ENCODE results near the gene KDSR.
"Not testable (repeated sequence)": the region's sequence is repeated elsewhere in the genome, so short reads cannot be mapped to it uniquely, and the experiment has no call there.

KDSR gene

DNA sequence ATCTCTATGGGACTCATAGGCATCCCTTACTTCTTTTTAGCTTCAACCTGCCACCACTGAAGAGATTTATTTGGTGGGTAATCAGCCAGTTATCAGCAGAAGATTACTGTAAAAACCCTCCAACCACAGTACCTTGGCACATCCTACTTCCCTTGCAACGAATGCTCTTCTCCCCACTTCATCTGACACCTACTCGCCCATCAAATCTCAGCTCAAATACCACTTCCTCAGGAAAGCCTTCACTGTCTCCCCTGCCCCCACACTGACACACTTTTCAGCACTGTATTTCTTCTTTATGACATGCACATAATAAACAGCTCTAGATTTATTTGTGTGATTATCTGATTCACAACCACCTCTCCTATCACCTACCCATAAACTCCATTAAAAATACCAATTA is 3.1 kb downstream of the KDSR start:
- no peak for DNase-seq

- not testable (repeated sequence) for DNase-seq
These were observed 3.6 kb downstream of the KDSR start for GRCh38 chr18:63363420-63363819.

GRCh38 chr18:63356272-63356896 is 10.6 kb downstream of the KDSR start:
- no peak for DNase-seq

DNA sequence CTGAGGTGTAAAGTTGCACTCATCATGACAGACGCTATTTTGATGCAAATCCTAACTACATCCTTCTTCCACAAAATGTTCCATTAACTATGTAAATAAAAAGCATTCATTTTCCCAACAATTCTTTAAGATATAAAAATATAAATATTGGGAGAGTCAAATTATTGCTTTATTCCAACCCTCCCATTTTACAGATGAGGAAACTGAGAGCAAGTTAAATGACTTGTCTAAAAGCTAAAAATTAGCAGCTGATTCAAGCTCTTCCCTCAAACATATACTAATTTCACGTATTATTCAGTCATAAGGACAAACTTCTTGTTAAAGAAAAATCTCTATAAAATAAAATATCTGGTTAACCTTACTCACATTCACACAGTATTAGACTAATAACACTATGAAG is 16.8 kb downstream of the KDSR start:
- DNase-seq, result no peak

DNA sequence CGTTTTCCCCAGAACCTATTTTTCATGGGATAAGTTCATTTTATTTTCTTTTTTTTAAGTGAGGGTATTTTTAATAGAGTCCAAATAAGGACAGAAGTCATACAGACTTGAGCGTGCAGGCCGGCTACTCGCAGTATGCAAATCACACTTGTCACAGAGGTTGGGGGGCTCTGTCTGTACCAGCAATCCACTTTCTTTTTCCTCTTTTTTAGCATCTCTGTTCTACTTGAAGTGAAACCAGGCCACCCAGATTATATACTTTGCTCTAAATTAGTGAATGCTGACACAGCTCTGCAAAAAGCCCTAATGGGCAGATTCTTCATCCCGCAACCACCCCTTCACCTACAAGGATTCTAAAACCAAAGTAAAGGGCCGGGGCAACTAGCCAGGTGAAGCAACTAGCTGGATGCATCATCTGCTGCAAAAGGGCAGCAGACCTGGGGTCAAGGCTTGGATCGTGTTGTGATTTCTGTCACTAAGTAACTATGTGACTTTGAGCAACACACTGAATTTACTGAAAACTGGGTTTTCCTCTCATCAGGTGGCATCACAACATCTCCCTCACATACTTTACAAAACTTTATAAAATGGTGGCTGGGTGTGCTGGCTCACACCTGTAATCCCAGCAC is 18.4 kb downstream of the KDSR start:
- DNase-seq, result no peak

- DNase-seq, result no peak
These were observed 20.4 kb downstream of the KDSR start for GRCh38 chr18:63346480-63347183.

DNA sequence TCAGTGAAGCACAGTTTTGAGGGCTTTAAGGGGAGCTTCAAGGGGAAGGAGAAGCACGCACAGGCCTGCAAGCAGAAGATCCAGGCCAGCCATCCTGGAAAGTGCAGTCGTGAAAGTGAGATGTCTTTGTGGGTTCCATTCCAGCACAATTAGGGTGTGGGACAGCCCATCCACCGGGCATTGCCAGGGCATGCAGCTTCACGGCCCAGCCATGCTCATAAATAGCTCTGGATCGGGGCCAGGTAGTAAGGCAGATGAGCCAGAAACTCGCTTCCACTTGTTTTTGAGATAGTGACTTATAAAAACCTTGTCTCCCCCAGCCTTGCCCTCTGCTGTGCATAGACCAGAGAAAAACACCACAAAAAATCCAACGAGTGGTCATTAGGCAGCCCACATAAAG is 21.0 kb downstream of the KDSR start:
- DNase-seq, result no peak

DNA sequence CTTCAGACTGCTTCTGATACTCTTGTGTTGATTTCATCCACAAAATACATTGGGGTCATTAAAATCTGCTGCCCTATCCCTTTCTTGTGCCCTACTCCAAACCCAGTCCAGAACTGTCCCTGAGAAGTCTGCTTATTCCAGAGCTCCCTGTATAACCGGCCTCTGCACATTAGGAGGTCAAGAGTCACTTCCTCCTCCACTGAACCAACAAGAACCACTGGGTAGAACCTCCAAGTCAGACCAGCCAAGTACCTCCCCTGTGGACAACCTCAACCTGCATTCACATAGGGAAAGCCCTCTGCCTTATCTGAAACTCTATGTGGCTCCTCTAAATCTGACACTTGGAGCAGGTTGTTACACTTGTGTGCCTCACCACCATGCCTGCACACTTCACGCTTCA is 22.1 kb downstream of the KDSR start:
- DNase-seq, result no peak

DNA sequence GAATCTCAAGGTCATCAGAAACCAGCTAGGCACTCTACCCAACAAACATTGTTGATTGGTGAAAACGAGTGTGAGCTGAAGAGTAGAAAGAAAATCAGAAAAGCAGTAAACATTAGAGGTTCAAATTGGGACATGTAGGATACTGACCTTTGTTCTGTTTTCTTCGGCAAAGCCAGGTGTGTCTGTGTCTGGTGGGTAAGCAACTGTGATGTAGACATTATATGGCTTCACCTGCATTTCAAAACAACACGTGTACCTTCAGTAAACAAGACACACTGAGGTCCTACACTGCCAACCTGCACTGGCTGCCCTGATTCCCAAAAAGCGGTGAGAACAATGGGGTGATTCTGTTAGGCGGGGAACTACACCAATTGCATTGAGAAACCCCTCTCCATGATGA is 22.7 kb downstream of the KDSR start:
- DNase-seq, result no peak

DNA sequence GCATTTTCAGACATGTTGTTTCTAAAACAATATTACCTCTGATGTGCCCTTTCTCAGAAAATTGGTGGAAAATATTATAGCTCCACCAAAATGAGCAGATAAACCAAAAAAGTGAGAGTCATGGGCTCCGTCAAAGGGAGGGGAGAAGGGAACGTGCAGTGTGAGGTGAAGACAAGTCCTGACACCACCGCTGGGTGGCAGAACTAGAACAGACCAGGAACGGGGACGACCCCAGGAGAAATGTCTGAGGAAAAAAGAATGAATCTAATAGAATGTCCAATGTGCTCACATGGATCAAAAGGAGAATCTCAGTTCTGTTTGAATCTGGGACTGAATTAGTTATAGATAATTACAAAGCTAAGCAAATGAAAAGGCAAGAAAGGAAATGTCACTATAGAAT is 24.8 kb downstream of the KDSR start:
- no peak for DNase-seq

GRCh38 chr18:63339920-63340484 is 27.0 kb downstream of the KDSR start:
- DNase-seq, result peak; percentile 13 to 28

DNA sequence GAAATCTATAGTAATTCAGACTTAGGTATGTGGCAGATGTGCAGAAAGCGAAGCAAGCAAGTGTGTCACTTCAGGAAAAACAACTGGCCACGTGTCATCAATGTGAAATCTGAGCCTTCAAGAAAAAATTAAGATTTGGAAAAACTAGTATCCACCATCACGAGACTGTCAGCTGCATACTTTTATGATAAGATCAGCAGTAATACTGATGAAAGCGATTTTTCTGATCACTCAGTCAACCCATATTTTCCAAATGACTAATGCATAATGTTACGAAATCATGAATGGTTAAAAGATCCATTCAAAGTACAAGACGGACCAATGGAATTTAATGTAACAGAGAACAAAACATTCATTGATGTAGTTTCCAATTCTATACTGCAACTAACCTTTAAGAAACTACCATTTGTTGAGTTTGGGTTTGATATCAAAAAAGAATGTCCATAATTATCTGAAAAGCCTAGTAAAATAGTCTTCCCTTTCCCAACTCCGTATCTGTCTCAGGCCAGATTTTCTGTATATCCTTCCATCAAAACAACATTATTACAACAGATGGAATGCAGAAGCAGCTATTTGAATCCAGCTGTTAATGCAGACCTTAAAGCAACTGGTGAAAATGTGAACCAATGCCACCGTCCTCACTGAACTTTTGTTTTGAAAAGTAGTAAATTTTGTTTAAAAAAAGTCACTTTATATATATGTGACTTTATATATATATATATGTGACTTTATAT is 30.5 kb downstream of the KDSR start:
- no peak for DNase-seq

DNA sequence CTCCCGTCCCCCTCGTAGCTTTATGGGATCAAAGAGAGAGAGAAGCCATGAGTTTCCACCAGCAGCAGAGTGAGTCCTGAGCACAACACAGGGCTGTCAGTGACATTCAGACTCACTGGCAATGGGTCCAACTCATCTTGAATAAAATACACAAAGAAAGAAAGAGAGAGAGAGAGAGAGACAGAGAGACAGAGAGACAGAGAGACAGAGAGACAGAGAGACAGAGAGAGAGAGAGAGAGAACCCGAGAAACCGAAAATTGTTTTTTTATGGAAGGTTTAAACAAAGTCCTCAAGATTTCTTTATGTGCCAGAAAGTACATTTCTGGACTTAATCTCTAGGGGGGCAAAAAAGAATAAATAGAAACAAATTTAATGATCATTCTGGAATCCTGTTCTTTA is 35.9 kb downstream of the KDSR start:
- no peak for DNase-seq

DNA sequence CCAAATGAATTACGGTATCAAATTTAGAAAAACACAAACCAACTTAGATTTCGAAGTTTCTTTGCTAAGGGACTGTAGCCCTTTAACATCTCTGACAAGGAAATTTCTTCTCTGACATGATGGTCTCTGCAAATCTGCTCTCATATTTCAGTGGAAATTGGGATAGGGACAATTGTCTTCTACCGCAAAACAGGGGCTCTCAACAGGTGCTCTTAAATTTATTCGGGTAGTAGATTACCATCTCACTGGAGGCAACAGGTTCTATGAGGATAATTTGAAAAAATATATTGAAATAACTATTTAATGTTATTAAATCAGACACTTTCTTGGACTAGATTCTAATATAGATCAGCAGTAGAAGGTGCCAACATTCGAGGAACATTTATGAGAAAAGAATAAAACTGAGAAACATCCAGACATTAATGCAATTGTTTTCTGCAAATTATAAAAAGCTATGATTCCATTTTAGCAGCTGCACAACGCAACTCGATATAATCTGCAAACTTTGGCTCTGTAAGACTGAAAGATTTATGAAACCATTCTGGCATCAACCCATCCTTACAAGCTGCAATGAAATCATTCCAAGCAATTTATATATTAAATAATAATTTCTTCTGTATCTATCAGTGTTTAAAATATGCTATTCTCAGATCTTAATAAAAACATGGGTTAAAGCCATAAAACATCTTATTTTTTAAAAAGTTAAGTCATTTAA is 37.4 kb downstream of the KDSR start:
- DNase-seq, result no peak

DNA sequence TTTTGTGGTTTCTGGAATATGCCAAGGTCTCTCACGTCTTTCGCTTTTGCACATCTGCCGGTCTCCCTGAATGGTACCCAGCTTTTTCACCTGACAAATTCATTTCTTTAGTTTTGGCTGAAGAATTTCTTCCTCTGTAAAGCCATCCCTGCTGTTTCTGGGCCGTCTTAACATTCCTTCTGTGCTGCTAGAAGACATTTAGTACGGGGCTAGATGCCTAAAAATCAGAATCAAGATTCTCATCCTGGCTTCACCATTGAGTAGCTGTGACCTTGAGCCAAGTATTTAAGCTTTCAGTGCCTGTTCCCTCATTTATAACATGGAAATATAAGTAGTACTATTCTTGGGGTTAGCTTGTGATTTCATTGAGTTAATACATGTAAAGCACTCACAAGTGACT is 41.0 kb downstream of the KDSR start:
- DNase-seq, result no peak

DNA sequence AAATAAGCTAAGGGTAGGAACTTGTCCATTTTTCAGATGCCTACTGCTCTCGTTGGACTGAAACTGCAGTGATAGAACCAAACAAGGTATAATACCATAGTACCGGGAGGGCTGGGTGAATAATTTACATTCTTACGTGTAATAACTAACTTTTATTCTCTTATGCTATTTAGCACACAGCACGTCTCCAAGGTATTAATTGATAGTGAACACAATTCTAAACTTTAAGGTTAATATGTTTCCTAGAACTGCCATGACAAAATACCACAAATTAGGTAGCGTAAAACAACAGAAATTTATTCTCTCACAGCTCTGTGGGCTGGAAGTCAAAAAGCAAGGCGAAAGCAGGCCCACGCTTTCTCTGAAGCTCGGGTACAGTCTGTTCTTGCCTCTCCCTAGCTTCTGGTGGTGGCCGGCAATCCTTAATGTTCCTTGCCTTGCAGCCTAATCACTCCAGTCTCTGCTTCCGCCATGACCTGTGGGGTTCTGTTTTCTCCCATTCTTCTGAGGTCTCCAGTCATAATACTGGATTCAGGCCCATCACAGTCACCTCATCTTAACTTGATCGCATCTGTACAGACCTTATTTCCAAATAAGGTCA is 41.8 kb downstream of the KDSR start:
- no peak for DNase-seq

GRCh38 chr18:63322908-63323634 is 43.9 kb downstream of the KDSR start:
- peak; percentile 50 to 90 for DNase-seq

DNA sequence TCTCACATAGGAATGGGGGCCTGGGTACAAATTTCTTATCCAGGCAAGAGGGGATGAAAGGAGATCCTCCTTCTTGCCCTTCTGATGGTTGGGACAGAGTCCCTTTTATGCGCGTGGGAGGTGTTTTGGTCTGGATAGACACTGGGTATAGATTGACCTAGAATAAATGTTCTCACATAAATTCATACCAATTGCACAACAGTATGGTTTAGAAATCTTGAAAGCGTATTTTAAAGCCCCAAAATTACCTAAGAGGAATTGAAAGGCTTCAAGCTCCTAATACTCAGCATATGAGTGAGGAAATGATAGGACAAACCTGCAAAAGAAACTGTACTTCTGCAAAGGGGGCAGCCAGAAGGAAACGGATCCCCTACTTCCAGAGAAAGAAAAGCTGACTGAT is 44.8 kb downstream of the KDSR start:
- DNase-seq, result no peak

- no peak for DNase-seq
These were observed 45.7 kb downstream of the KDSR start for GRCh38 chr18:63321291-63321690.

DNA sequence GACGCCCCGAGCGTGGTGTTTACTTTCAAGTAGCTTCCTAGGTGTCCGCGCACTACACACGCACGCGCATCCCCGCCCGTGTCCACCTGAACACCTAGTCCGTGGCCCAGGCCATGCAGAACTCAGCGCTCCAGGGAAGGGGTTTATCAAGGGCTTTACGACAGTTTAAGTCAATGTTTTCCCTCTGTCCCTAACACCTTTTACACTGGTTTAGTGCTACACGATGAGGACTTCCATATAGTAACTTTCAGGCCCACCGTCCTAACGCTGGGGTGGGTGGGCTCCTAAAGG is 46.1 kb downstream of the KDSR start:
- no peak for DNase-seq

GRCh38 chr18:63320123-63320974 is 46.7 kb downstream of the KDSR start:
- peak; percentile 81 to 85 for DNase-seq

Measured in hippocampal formation (tissue), 2 donors.